Left forelimb (tissue), 1 donor: ENCODE measurements around the gene UBTD1.

Experiments
- DNase-seq: peaks from one replicate; pipeline ENCODE4 v3.0.0-alpha.2; 2018; ENCODE audit warnings: low spot score

UBTD1 gene

GRCh38 chr10:97584798-97585438, 86.2 kb downstream of the UBTD1 start:
- DNase-seq = no peak

GRCh38 chr10:97585439-97585811, 86.7 kb downstream of the UBTD1 start:
- DNase-seq = no peak

- DNase-seq = no peak
Measured at GRCh38 chr10:97587183-97587582, 88.5 kb downstream of the UBTD1 start.

GRCh38 chr10:97589479-97589878, 90.8 kb downstream of the UBTD1 start, which contains the start of gene C10orf62:
Gene C10orf62, plus strand, starts transcription at chr10:97589721. Its CDS starts 177 bp downstream, at chr10:97589898.
- DNase-seq = no peak

GRCh38 chr10:97590082-97590747, 91.5 kb downstream of the UBTD1 start:
- no peak for DNase-seq

GRCh38 chr10:97590748-97591495, 92.2 kb downstream of the UBTD1 start:
- DNase-seq = no peak

- DNase-seq = no peak
Measured at GRCh38 chr10:97593421-97593820, 94.7 kb downstream of the UBTD1 start.

- no peak for DNase-seq
Measured at GRCh38 chr10:97596101-97597082, 97.7 kb downstream of the UBTD1 start.

GRCh38 chr10:97597778-97598177, 99.1 kb downstream of the UBTD1 start:
- no peak for DNase-seq

GRCh38 chr10:97598407-97599271, 99.9 kb downstream of the UBTD1 start:
- no peak for DNase-seq

- DNase-seq = no peak
Measured at GRCh38 chr10:97599272-97599619, 100.5 kb downstream of the UBTD1 start.

- DNase-seq = no peak
Measured at GRCh38 chr10:97600616-97601015, 101.9 kb downstream of the UBTD1 start.

- no peak for DNase-seq
Measured at GRCh38 chr10:97601268-97602215, 102.8 kb downstream of the UBTD1 start.

- DNase-seq = no peak
Measured at GRCh38 chr10:97607095-97607636, 108.4 kb downstream of the UBTD1 start.

- DNase-seq = no peak
Measured at GRCh38 chr10:97608991-97609561, 110.4 kb downstream of the UBTD1 start.

- DNase-seq = no peak
Measured at GRCh38 chr10:97611473-97611872, 112.7 kb downstream of the UBTD1 start.

- no peak for DNase-seq
Measured at GRCh38 chr10:97612386-97612785, 113.7 kb downstream of the UBTD1 start.

GRCh38 chr10:97618285-97618684, 119.6 kb downstream of the UBTD1 start:
- no peak for DNase-seq

GRCh38 chr10:97618733-97619132, 120.0 kb downstream of the UBTD1 start:
- no peak for DNase-seq
